ENCODE data around the gene GTF2A1.

Gene GTF2A1

DNA sequence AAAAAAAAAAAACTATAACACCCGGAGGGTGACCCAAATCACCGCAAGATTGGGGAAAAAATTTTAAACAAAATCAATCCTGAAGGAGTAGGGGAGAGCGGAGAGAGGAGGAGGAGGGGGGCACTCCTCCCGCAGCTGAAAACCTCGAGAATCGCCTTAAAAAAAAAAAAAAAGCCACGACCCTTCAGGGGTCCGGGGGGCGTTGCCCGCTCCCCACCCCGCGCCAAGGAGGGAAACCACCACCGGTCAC, 254 bp downstream of the GTF2A1 start:
- Histone ChIP-seq H3K36me3 (replicated peaks; ENCODE audit: insufficient read depth, low read length) (no peaks in the 10 kb centered on the region), H3K4me2 (ENCODE audit: low read depth, low read length) (no peak overlapping the region; the same call in 1 of the 2 replicates), H3K9me3 (replicated peaks; ENCODE audit: insufficient read depth, low read length) (no peaks in the 10 kb centered on the region), H3K9ac (ENCODE audit: low read length) (peak overlapping the region; percentile 90), H4K20me1 (ENCODE audit: insufficient read depth, low read length) (no peaks in the 10 kb centered on the region), H3K4me1 (ENCODE audit: low read length) (0 out of 2 replicates have a peak, but pooled peaks cover 5% of the 10 kb centered on the region), H3K9me2 (replicated peaks; ENCODE audit: insufficient read depth, low read length) (no peaks in the 10 kb centered on the region), H3K27me3 (replicated peaks; ENCODE audit: insufficient read depth, low read length) (no peaks in the 10 kb centered on the region), H3K27ac (ENCODE audit: low read length) (peak overlapping the region; percentile 89), H2AFZ (ENCODE audit: low read length) (no peak overlapping the region), H3F3A (ENCODE audit: insufficient read depth, low read length) (peaks cover 15% of the 10 kb centered on the region), H3K4me3 (ENCODE audit: low read length) (peak overlapping the region; percentile 67), H3K79me2 (ENCODE audit: low read length) (peaks cover 35% of the 10 kb centered on the region)
- DNase-seq = no peak
- TF ChIP-seq EZH2phosphoT487 (IDR thresholded peaks at IDR 0.05; ENCODE audit: low read length) = no peak
- TF ChIP-seq, protein P1, sequence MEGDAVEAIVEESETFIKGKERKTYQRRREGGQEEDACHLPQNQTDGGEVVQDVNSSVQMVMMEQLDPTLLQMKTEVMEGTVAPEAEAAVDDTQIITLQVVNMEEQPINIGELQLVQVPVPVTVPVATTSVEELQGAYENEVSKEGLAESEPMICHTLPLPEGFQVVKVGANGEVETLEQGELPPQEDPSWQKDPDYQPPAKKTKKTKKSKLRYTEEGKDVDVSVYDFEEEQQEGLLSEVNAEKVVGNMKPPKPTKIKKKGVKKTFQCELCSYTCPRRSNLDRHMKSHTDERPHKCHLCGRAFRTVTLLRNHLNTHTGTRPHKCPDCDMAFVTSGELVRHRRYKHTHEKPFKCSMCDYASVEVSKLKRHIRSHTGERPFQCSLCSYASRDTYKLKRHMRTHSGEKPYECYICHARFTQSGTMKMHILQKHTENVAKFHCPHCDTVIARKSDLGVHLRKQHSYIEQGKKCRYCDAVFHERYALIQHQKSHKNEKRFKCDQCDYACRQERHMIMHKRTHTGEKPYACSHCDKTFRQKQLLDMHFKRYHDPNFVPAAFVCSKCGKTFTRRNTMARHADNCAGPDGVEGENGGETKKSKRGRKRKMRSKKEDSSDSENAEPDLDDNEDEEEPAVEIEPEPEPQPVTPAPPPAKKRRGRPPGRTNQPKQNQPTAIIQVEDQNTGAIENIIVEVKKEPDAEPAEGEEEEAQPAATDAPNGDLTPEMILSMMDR (IDR thresholded peaks at IDR 0.05; ENCODE audit: low read length) = no peak
- no peak for TF ChIP-seq EZH2 (optimal IDR thresholded peaks at IDR 0.05; ENCODE audit: low read depth, low read length)

DNA sequence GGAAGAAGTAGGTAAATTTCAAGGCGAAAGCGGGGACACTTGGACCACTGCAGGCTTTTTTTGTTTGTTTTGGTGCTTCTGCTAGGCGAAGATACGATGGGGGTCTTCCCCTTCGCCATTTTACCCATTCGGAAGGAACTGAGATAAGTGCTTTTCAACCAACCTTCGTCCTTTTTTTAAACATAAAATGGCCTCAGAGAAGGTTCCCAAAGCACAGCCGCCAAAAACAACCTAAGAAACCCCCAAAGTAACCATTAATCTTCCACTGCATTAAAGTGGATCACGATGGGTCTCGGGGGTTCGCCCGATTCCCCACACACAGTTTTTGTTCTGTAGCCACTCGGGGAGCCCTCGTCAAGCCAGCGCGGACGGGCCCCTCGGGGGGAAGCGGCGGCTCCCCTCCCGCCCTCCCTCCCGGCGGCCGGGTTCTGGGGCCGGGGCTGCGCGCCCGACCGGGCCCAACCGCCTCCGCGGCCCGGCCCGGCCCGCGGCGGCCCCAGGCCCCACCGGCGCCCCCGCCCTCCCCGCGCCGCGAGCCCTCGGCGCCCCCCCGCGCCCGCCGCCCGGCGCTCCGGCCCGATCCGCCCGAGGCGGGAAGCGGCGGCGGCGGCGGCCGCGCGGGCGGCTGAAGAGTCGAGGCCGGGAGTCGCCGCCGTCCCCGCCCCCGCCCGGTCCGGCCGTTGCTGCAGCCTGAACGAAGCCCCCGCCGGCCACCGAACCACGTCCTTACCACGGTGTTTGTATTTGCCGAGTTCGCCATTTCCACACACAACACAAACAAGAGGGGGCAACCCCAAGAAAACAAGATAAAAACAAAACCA, 790 bp downstream of the GTF2A1 start:
- Histone ChIP-seq H3K4me1 (ENCODE audit: low read length) (0 out of 2 replicates have a peak, but pooled peaks cover 5% of the 10 kb centered on the region), H3K4me2 (ENCODE audit: low read depth, low read length) (peak overlapping the region; percentile 57; the same call in 1 of the 2 replicates), H3K27ac (ENCODE audit: low read length) (peak overlapping the region; percentile 98), H3F3A (ENCODE audit: insufficient read depth, low read length) (peaks cover 15% of the 10 kb centered on the region), H3K9me2 (replicated peaks; ENCODE audit: insufficient read depth, low read length) (no peaks in the 10 kb centered on the region), H3K79me2 (ENCODE audit: low read length) (peaks cover 40% of the 10 kb centered on the region), H3K9me3 (replicated peaks; ENCODE audit: insufficient read depth, low read length) (no peaks in the 10 kb centered on the region), H3K27me3 (replicated peaks; ENCODE audit: insufficient read depth, low read length) (no peaks in the 10 kb centered on the region), H4K20me1 (ENCODE audit: insufficient read depth, low read length) (no peaks in the 10 kb centered on the region), H2AFZ (ENCODE audit: low read length) (no peak overlapping the region), H3K9ac (ENCODE audit: low read length) (peak overlapping the region; percentile 95), H3K4me3 (ENCODE audit: low read length) (peak overlapping the region; percentile 75), H3K36me3 (replicated peaks; ENCODE audit: insufficient read depth, low read length) (no peaks in the 10 kb centered on the region)
- TF ChIP-seq, protein P1 (IDR thresholded peaks at IDR 0.05; ENCODE audit: low read length) = no peak
- TF ChIP-seq EZH2 (optimal IDR thresholded peaks at IDR 0.05; ENCODE audit: low read depth, low read length) (no peak), EZH2phosphoT487 (IDR thresholded peaks at IDR 0.05; ENCODE audit: low read length) (no peak)
- DNase-seq = peak; percentile 13

DNA sequence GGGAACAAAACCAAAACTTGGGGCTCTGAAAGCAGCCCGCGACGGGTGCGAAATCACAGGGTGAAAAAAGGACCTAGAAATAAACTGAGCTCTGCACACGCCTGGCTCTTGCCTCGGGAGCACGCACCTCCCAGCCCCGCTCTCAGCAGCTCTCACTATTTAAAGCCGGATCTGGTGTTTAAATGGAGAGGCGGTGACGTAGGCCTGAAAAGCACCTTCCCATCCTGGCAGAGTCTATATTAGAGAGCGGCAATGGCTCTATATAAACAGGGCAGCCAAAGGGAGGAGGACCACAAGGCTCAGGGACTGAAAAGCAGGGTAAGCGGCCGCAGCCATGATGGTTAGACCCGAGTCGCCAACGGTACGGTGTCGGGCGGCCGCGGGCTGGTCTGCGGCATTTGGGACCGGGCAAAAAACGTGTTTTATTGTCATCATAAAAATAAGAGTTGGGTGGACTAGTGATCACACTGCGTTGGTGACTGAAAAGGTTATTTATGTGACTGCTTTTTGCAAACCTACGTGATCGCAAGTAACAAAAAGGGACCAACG, 1.5 kb downstream of the GTF2A1 start:
- Histone ChIP-seq H3K36me3 (replicated peaks; ENCODE audit: insufficient read depth, low read length) (no peaks in the 10 kb centered on the region), H3K4me2 (ENCODE audit: low read depth, low read length) (peak overlapping the region; percentile 57; the same call in 1 of the 2 replicates), H3K9ac (ENCODE audit: low read length) (peak overlapping the region; percentile 95), H3F3A (ENCODE audit: insufficient read depth, low read length) (peaks cover 15% of the 10 kb centered on the region), H3K79me2 (ENCODE audit: low read length) (peaks cover 43% of the 10 kb centered on the region), H3K4me1 (ENCODE audit: low read length) (0 out of 2 replicates have a peak, but pooled peaks cover 5% of the 10 kb centered on the region), H4K20me1 (ENCODE audit: insufficient read depth, low read length) (no peaks in the 10 kb centered on the region), H3K9me3 (replicated peaks; ENCODE audit: insufficient read depth, low read length) (no peaks in the 10 kb centered on the region), H3K27me3 (replicated peaks; ENCODE audit: insufficient read depth, low read length) (no peaks in the 10 kb centered on the region), H3K27ac (ENCODE audit: low read length) (peak overlapping the region; percentile 98), H3K9me2 (replicated peaks; ENCODE audit: insufficient read depth, low read length) (no peaks in the 10 kb centered on the region), H2AFZ (ENCODE audit: low read length) (no peak overlapping the region), H3K4me3 (ENCODE audit: low read length) (peak overlapping the region; percentile 75)
- TF ChIP-seq EZH2 (optimal IDR thresholded peaks at IDR 0.05; ENCODE audit: low read depth, low read length) = no peak
- peak; percentile 90 for DNase-seq

Measured in MM.1S (cell line).